ENCODE results near the gene SEMA3A.

SEMA3A gene

GRCh38 chr7:83957333-83957732 lies 237.3 kb downstream of the SEMA3A start:
- no peak overlapping the region for H3K27ac ChIP-seq (ENCODE audit: low read length)
- no peaks in the 10 kb centered on the region for H3K27me3 ChIP-seq (ENCODE audit: control insufficient read depth, insufficient read depth, low read length)
- H3K9me3 ChIP-seq (ENCODE audit: control insufficient read depth, insufficient read depth, low read length): no peaks in the 10 kb centered on the region
- WGBS (ENCODE audit: insufficient coverage, insufficient read length): no CpG with 5 or more reads among the region's 3 CpGs
- H3K4me3 ChIP-seq (ENCODE audit: low read length): no peak overlapping the region
- DNase-seq (ENCODE audit: low read depth, low spot score): no peak
- H3K4me1 ChIP-seq (ENCODE audit: control insufficient read depth, insufficient read depth, low read length): no peaks in the 10 kb centered on the region
- H3K36me3 ChIP-seq (ENCODE audit: control insufficient read depth, insufficient read depth, low read length): no peaks in the 10 kb centered on the region; the same call in 1 of the 2 replicates

DNA sequence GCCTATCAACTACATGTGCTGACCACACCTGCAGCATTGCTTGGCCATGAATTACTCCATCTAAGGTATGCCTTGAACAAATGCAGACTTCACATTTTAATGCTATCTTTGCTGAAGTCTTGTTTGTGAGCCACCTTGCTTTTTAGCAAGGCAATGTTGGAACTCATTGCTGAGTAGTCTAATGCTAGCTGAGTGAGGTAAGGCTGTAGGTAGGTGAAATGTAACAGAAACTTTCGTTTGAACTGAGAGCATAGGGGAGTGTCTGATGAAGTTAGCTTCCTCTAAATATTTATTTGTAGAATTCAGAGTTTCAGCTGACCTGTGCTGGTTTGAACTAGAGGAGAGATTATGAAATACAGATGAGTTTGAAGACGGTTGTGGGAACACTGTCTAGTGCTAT lies 238.5 kb downstream of the SEMA3A start:
- DNase-seq (ENCODE audit: low read depth, low spot score): no peak
- Histone ChIP-seq H3K4me1 (ENCODE audit: control insufficient read depth, insufficient read depth, low read length) (no peaks in the 10 kb centered on the region), H3K27me3 (ENCODE audit: control insufficient read depth, insufficient read depth, low read length) (no peaks in the 10 kb centered on the region), H3K36me3 (ENCODE audit: control insufficient read depth, insufficient read depth, low read length) (no peaks in the 10 kb centered on the region), H3K27ac (ENCODE audit: low read length) (no peak overlapping the region), H3K4me3 (ENCODE audit: low read length) (no peak overlapping the region), H3K9me3 (ENCODE audit: control insufficient read depth, insufficient read depth, low read length) (no peaks in the 10 kb centered on the region)
- WGBS (ENCODE audit: insufficient coverage, insufficient read length): no CpG with 5 or more reads among the region's 2 CpGs

- Histone ChIP-seq H3K4me3 (ENCODE audit: low read length) (no peak overlapping the region), H3K27me3 (ENCODE audit: control insufficient read depth, insufficient read depth, low read length) (no peaks in the 10 kb centered on the region), H3K27ac (ENCODE audit: low read length) (no peak overlapping the region), H3K4me1 (ENCODE audit: control insufficient read depth, insufficient read depth, low read length) (no peaks in the 10 kb centered on the region), H3K9me3 (ENCODE audit: control insufficient read depth, insufficient read depth, low read length) (no peaks in the 10 kb centered on the region), H3K36me3 (ENCODE audit: control insufficient read depth, insufficient read depth, low read length) (no peaks in the 10 kb centered on the region)
- no CpG with 5 or more reads among the region's 2 CpGs for WGBS (ENCODE audit: insufficient coverage, insufficient read length)
- no peak for DNase-seq (ENCODE audit: low read depth, low spot score)
Measured at GRCh38 chr7:83952236-83952635, 242.4 kb downstream of the SEMA3A start.

DNA sequence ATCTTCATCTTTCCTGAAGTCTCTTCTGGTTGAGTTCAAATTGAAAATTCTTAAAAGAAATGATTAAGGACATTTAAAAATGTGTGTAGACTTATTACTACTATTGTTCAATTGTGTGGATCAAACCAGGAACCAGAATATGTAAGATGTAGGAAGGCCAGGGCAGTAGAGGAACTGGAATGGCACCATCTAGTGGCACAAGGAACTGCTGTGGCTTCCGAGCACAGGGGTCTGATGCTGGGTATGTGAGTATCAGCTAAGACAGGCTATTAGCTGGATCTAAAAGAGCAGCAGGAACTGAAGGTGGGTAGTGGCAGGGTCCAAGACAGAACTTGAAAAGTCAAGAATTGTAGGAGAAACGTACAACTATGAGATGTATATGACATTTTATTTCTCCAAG lies 247.3 kb downstream of the SEMA3A start:
- H3K27me3 ChIP-seq (ENCODE audit: control insufficient read depth, insufficient read depth, low read length): no peaks in the 10 kb centered on the region
- peak; percentile 48 for DNase-seq (ENCODE audit: low read depth, low spot score)
- H3K4me1 ChIP-seq (ENCODE audit: control insufficient read depth, insufficient read depth, low read length): no peaks in the 10 kb centered on the region
- no CpG with 5 or more reads among the region's 2 CpGs for WGBS (ENCODE audit: insufficient coverage, insufficient read length)
- no peak overlapping the region for H3K27ac ChIP-seq (ENCODE audit: low read length)
- no peaks in the 10 kb centered on the region for H3K9me3 ChIP-seq (ENCODE audit: control insufficient read depth, insufficient read depth, low read length)
- H3K36me3 ChIP-seq (ENCODE audit: control insufficient read depth, insufficient read depth, low read length): no peaks in the 10 kb centered on the region
- no peak overlapping the region for H3K4me3 ChIP-seq (ENCODE audit: low read length)

GRCh38 chr7:83946801-83947200 lies 247.8 kb downstream of the SEMA3A start:
- no CpG with 5 or more reads among the region's 3 CpGs for WGBS (ENCODE audit: insufficient coverage, insufficient read length)
- Histone ChIP-seq H3K4me1 (ENCODE audit: control insufficient read depth, insufficient read depth, low read length) (no peaks in the 10 kb centered on the region), H3K4me3 (ENCODE audit: low read length) (no peak overlapping the region), H3K9me3 (ENCODE audit: control insufficient read depth, insufficient read depth, low read length) (no peaks in the 10 kb centered on the region), H3K27me3 (ENCODE audit: control insufficient read depth, insufficient read depth, low read length) (no peaks in the 10 kb centered on the region), H3K27ac (ENCODE audit: low read length) (no peak overlapping the region), H3K36me3 (ENCODE audit: control insufficient read depth, insufficient read depth, low read length) (no peaks in the 10 kb centered on the region)
- DNase-seq (ENCODE audit: low read depth, low spot score): no peak

GRCh38 chr7:83941300-83941699 lies 253.3 kb downstream of the SEMA3A start:
- no peaks in the 10 kb centered on the region for H3K36me3 ChIP-seq (ENCODE audit: control insufficient read depth, insufficient read depth, low read length)
- WGBS (ENCODE audit: insufficient coverage, insufficient read length): no CpG with 5 or more reads among the region's 4 CpGs

DNA sequence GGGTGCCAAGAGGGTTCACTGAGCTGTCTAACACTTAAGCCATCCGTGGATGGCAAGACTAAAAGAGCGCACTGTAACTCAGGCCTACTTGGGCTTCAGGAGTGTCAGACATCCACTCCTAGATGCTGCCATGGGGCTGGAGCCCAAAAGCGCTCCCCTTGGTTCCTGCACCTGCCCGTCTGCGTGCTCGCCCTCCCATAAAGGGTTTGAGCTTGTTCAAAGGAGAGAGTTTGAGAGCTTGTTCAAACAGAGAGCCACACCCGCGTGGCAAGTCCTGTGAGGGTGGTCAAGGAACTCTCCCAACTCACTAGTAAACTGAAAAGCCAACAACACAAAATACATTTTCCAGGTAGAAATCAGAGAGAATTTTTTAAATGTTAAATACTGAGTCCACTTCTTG lies 256.7 kb downstream of the SEMA3A start:
- no peak for DNase-seq (ENCODE audit: low read depth, low spot score)
- WGBS (ENCODE audit: insufficient coverage, insufficient read length): no CpG with 5 or more reads among the region's 8 CpGs
- no peaks in the 10 kb centered on the region; the same call in 1 of the 2 replicates for H3K4me1 ChIP-seq (ENCODE audit: control insufficient read depth, insufficient read depth, low read length)

More at GRCh38 chr7:83941300-83941699, 253.3 kb downstream of the SEMA3A start:
- no peak for DNase-seq (ENCODE audit: low read depth, low spot score)
- Histone ChIP-seq H3K4me1 (ENCODE audit: control insufficient read depth, insufficient read depth, low read length) (no peaks in the 10 kb centered on the region; the same call in 1 of the 2 replicates), H3K27me3 (ENCODE audit: control insufficient read depth, insufficient read depth, low read length) (no peaks in the 10 kb centered on the region), H3K4me3 (ENCODE audit: low read length) (no peak overlapping the region), H3K9me3 (ENCODE audit: control insufficient read depth, insufficient read depth, low read length) (no peaks in the 10 kb centered on the region), H3K27ac (ENCODE audit: low read length) (no peak overlapping the region)

GRCh38 chr7:83936056-83936708 lies 258.4 kb downstream of the SEMA3A start:
- Histone ChIP-seq H3K27ac (ENCODE audit: low read length) (no peak overlapping the region), H3K4me3 (ENCODE audit: low read length) (no peak overlapping the region), H3K36me3 (ENCODE audit: control insufficient read depth, insufficient read depth, low read length) (no peaks in the 10 kb centered on the region), H3K27me3 (ENCODE audit: control insufficient read depth, insufficient read depth, low read length) (no peaks in the 10 kb centered on the region), H3K9me3 (ENCODE audit: control insufficient read depth, insufficient read depth, low read length) (no peaks in the 10 kb centered on the region), H3K4me1 (ENCODE audit: control insufficient read depth, insufficient read depth, low read length) (no peaks in the 10 kb centered on the region; the same call in 1 of the 2 replicates)
- DNase-seq (ENCODE audit: low read depth, low spot score): peak; percentile 70
- no CpG with 5 or more reads among the region's 5 CpGs for WGBS (ENCODE audit: insufficient coverage, insufficient read length)

More for the DNA sequence above, 256.7 kb downstream of the SEMA3A start:
- H3K36me3 ChIP-seq (ENCODE audit: control insufficient read depth, insufficient read depth, low read length): no peaks in the 10 kb centered on the region
- no peaks in the 10 kb centered on the region for H3K9me3 ChIP-seq (ENCODE audit: control insufficient read depth, insufficient read depth, low read length)
- H3K27me3 ChIP-seq (ENCODE audit: control insufficient read depth, insufficient read depth, low read length): no peaks in the 10 kb centered on the region
- H3K27ac ChIP-seq (ENCODE audit: low read length): no peak overlapping the region
- H3K4me3 ChIP-seq (ENCODE audit: low read length): no peak overlapping the region

DNA sequence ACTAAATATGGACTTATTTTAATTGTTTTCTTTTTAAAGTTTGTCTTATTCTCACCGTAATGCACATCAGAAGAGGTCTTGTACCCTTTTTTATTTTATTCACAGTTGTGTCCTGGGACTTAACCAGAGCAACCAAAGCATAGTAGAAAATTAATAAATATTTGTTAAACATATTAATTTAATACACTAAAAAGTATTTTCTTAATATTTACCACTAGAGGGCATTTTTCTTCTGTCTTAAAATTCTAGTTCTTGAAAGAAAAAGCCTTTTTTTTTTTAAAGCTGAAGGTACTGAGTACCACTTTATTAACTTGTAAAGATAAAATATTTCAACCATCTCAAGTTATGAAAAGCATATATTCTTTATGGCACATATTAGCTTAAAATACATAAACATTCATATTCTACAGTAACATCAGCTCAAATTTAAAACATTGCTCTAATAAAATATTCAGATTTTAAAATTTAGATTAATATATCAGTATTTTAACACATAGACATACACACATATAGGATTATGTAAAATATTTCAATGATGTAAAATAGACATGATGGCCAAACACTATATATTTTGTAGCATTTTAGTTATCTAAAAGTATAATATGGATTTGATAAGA lies 260.4 kb downstream of the SEMA3A start:
- H3K36me3 ChIP-seq (ENCODE audit: control insufficient read depth, insufficient read depth, low read length): no peaks in the 10 kb centered on the region
- no peak for DNase-seq (ENCODE audit: low read depth, low spot score)
- no CpG with 5 or more reads among the region's 1 CpG for WGBS (ENCODE audit: insufficient coverage, insufficient read length)
- H3K27ac ChIP-seq (ENCODE audit: low read length): no peak overlapping the region
- H3K4me3 ChIP-seq (ENCODE audit: low read length): no peak overlapping the region
- H3K4me1 ChIP-seq (ENCODE audit: control insufficient read depth, insufficient read depth, low read length): no peaks in the 10 kb centered on the region; the same call in 1 of the 2 replicates
- H3K9me3 ChIP-seq (ENCODE audit: control insufficient read depth, insufficient read depth, low read length): no peaks in the 10 kb centered on the region
- H3K27me3 ChIP-seq (ENCODE audit: control insufficient read depth, insufficient read depth, low read length): no peaks in the 10 kb centered on the region

- Histone ChIP-seq H3K4me3 (ENCODE audit: low read length) (no peak overlapping the region), H3K9me3 (ENCODE audit: control insufficient read depth, insufficient read depth, low read length) (no peaks in the 10 kb centered on the region), H3K27ac (ENCODE audit: low read length) (no peak overlapping the region), H3K27me3 (ENCODE audit: control insufficient read depth, insufficient read depth, low read length) (no peaks in the 10 kb centered on the region), H3K4me1 (ENCODE audit: control insufficient read depth, insufficient read depth, low read length) (no peaks in the 10 kb centered on the region; the same call in 1 of the 2 replicates), H3K36me3 (ENCODE audit: control insufficient read depth, insufficient read depth, low read length) (no peaks in the 10 kb centered on the region)
- no CpG with 5 or more reads among the region's 2 CpGs for WGBS (ENCODE audit: insufficient coverage, insufficient read length)
- no peak for DNase-seq (ENCODE audit: low read depth, low spot score)
Measured at GRCh38 chr7:83931968-83932367, 262.6 kb downstream of the SEMA3A start.

DNA sequence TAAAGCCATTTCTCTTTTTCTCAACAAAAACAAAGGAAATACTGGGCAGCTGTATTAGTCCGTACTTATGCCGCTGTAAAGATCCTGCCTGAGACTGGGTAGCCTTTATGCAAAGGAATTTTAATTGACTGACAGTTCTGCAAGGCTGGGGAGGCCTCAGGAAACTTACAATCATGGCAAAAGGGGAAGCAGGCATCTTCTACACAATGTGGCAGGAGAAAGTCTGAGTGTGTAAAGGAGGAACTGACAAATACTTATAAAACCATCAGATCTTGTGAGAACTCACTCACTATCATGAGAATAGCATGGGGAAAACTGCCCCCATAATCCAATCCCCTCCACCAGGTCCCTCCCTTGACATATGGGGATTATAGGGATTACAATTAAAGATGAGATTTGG lies 264.3 kb downstream of the SEMA3A start:
- WGBS (ENCODE audit: insufficient coverage, insufficient read length): no CpG with 5 or more reads among the region's 2 CpGs

More for the DNA sequence above, 264.3 kb downstream of the SEMA3A start:
- no peaks in the 10 kb centered on the region for H3K4me1 ChIP-seq (ENCODE audit: control insufficient read depth, insufficient read depth, low read length)
- DNase-seq (ENCODE audit: low read depth, low spot score): no peak
- H3K36me3 ChIP-seq (ENCODE audit: control insufficient read depth, insufficient read depth, low read length): no peaks in the 10 kb centered on the region
- H3K4me3 ChIP-seq (ENCODE audit: low read length): no peak overlapping the region
- no peak overlapping the region for H3K27ac ChIP-seq (ENCODE audit: low read length)
- H3K9me3 ChIP-seq (ENCODE audit: control insufficient read depth, insufficient read depth, low read length): no peaks in the 10 kb centered on the region
- H3K27me3 ChIP-seq (ENCODE audit: control insufficient read depth, insufficient read depth, low read length): no peaks in the 10 kb centered on the region

Measured in iPS DF 6.9 (cell line).